Activated naive CD8-positive, alpha-beta T cell treated with anti-CD3 and anti-CD28 coated beads, Interleukin-2, amount 10 ng/mL, durations not matched to agents 7 days and 5 days (primary cell): ENCODE measurements around the gene ZNF324. TPM values are rescaled to one million over a fixed set of nuclear protein-coding genes. Genes with fewer than 3 reads are reported as not detected.
A peak's percentile ranks its signal among the peaks of the same experiment; 100 is the strongest.
"Not testable (repeated sequence)": the region's sequence is repeated elsewhere in the genome, so short reads cannot be mapped to it uniquely, and the experiment has no call there.

ENCODE experiments used
- ATAC-seq: fragments of 150-1000 bp; cut with Tn5 transposase; one replicate; pipeline ENCODE4 v1.10.0; 2021; ENCODE audit warnings: low read depth, moderate library complexity
- POLR2A ChIA-PET: fragments of 350-600 bp; sonication (Branson Sonifier 250); formaldehyde crosslinking; loops from one replicate; lab custom pipeline; 2021; ENCODE audit warnings: antibody characterized with exemption; lab: Charles Lee
- DNase-seq: peaks from one replicate; pipeline ENCODE4 v3.0.0; 2021
- H3K27ac Mint-ChIP-seq: one replicate; pipeline ENCODE4 v1.8.0; 2022; ENCODE audit warnings: mild to moderate bottlenecking, mixed read lengths
- H3K27me3 Mint-ChIP-seq: one replicate; pipeline ENCODE4 v1.8.0; 2022; ENCODE audit warnings: mild to moderate bottlenecking, moderate library complexity, mixed read lengths
- H3K36me3 Mint-ChIP-seq: one replicate; pipeline ENCODE4 v1.8.0; 2021; ENCODE audit warnings: mild to moderate bottlenecking, mixed read lengths
- H3K4me1 Mint-ChIP-seq: one replicate; pipeline ENCODE4 v1.8.0; 2021; ENCODE audit warnings: mixed read lengths
- H3K4me3 Mint-ChIP-seq: one replicate; pipeline ENCODE4 v1.8.0; 2022; ENCODE audit warnings: mild to moderate bottlenecking, moderate library complexity, mixed read lengths
- H3K9me3 Mint-ChIP-seq: one replicate; pipeline ENCODE4 v1.8.0; 2021; ENCODE audit warnings: mixed read lengths
- total RNA-seq, 2 experiments: library from RNA; stranded (reverse); gene quantifications; one replicate each; pipeline ENCODE4 v1.2.3, GENCODE V29; 2021

ZNF324 gene
- total RNA-seq, 2 experiments from 2014 or later = 18.0 to 18.5 TPM

DNA sequence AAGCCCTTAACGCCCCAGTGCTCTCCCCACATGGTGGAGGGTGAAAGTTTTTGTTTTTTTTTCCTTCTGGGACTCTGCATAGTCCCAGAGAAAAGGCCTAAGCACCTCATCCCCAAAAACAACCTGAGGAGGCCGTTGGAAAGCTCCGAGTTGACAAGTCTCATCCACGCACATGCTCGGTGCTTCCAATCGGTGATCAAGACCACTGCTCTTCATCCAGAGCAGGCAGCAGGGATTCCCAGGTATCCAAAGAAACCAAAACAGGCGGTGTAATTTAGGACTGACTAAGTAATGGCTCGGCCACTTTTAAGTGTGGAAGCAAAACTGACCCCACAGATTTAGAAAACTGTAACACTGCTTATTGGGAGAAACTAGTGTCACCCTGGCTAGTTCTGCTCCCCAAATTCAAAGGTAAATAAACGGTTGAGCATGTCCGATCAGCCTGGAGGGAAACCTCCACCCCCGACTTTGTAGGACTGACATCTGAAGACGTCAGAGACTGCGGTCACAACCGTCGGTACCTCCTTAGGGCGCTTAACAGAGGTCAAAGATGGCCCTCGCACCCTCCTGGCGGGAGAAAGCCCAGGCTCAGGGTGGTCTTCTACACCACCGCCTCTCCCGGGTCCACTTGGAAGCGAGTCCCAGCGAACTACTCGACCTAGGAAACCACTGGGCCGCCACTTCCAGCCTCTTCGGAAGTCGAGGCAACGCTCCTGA is 8.3 kb downstream of the ZNF324 start:
- peak overlapping the region; percentile 97 for H3K4me3 Mint-ChIP-seq
- peak overlapping the region; percentile 100 for H3K27ac Mint-ChIP-seq
- H3K27me3 Mint-ChIP-seq = no peaks in the 10 kb centered on the region
- peak; percentile 2 for ATAC-seq
- POLR2A ChIA-PET = interaction anchor here (1.0 to 2.4 kb wide), 9 partner anchors 8 to 128 kb away, joined by 3 to 11 read pairs (median 4); partner anchors contain the start of genes ZBTB45, ZNF324 and ZNF497
- H3K4me1 Mint-ChIP-seq = peaks cover 18% of the 10 kb centered on the region
- no peaks in the 10 kb centered on the region for H3K36me3 Mint-ChIP-seq
- DNase-seq = no peak
- no peaks in the 10 kb centered on the region for H3K9me3 Mint-ChIP-seq

GRCh38 chr19:58475714-58476497 is 9.0 kb downstream of the ZNF324 start, which contains the start of gene ZNF446:
ZNF446 (plus strand) TSS chr19:58476352; CDS start chr19:58477219, 867 bp downstream.
- peak within 1 kb of the TSS; percentile 100 for H3K27ac Mint-ChIP-seq
- POLR2A ChIA-PET = interaction anchor here (1.0 to 2.4 kb wide), 12 partner anchors 9 to 149 kb away, joined by 3 to 11 read pairs (median 4); partner anchors contain the start of genes ZBTB45, ZNF324, ZNF497 and ZSCAN22
- ATAC-seq (peak; percentile 89), DNase-seq (peak; percentile 98)
- no peaks in the 10 kb centered on the region for H3K9me3 Mint-ChIP-seq
- H3K4me3 Mint-ChIP-seq = peak within 1 kb of the TSS; percentile 97
- H3K27me3 Mint-ChIP-seq = no peaks in the 10 kb centered on the region
- H3K4me1 Mint-ChIP-seq = peaks cover 18% of the 10 kb centered on the region
- no peaks in the 10 kb centered on the region for H3K36me3 Mint-ChIP-seq

GRCh38 chr19:58476498-58477015 is 9.7 kb downstream of the ZNF324 start:
- peak overlapping the region; percentile 100 for H3K27ac Mint-ChIP-seq
- peak overlapping the region; percentile 97 for H3K4me3 Mint-ChIP-seq
- ATAC-seq (peak; percentile 5), DNase-seq (no peak)
- H3K27me3 Mint-ChIP-seq = no peaks in the 10 kb centered on the region
- H3K4me1 Mint-ChIP-seq = peaks cover 18% of the 10 kb centered on the region
- POLR2A ChIA-PET = interaction anchor here (0.6 to 2.4 kb wide), 10 partner anchors 9 to 150 kb away, joined by 3 to 10 read pairs (median 4); partner anchors contain the start of genes TRIM28, ZBTB45 and ZSCAN22
- no peaks in the 10 kb centered on the region for H3K36me3 Mint-ChIP-seq
- no peaks in the 10 kb centered on the region for H3K9me3 Mint-ChIP-seq

DNA sequence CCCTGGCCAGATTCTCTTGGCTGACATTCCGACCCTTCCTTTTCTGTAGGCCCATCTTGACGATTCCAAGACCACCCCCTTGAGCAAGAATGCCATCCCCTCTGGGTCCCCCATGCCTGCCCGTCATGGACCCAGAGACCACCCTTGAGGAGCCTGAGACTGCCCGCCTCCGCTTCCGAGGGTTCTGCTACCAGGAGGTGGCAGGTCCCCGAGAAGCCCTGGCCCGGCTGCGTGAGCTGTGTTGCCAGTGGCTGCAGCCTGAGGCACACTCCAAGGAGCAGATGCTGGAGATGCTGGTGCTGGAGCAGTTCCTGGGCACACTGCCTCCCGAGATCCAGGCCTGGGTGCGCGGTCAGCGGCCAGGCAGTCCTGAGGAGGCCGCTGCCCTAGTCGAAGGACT is 10.2 kb downstream of the ZNF324 start:
- no peak for ATAC-seq
- DNase-seq = no peak
- Mint-ChIP-seq H3K4me3 (peak overlapping the region; percentile 97), H3K27me3 (no peaks in the 10 kb centered on the region), H3K9me3 (no peaks in the 10 kb centered on the region), H3K36me3 (peaks cover 1% of the 10 kb centered on the region), H3K4me1 (peaks cover 19% of the 10 kb centered on the region), H3K27ac (peak overlapping the region; percentile 100)
- POLR2A ChIA-PET = interaction anchor here (1.0 to 2.4 kb wide), 6 partner anchors 10 to 150 kb away, joined by 3 to 7 read pairs (median 4); partner anchors contain the start of gene ZSCAN22

DNA sequence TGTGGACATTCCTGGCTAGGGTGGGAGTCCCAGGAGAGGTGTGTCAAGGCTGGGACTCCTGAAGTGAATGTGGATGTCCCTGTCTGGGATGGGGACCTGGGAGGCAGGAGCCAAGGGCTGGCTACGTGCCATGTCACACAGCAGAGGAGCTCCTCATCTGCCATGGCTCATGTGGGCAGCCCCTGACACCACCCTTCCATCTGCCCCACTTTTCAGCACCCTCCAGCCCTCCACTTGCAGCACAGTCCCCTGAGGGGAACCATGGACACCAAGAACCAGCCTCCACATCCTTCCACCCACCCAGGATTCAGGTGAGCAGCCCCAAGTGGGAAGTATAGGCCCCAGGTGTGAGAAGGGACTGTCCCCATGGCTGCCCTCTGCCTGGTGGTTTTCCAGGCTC is 11.0 kb downstream of the ZNF324 start:
- H3K4me3 Mint-ChIP-seq = no peak overlapping the region
- no peak for ATAC-seq
- no peaks in the 10 kb centered on the region for H3K9me3 Mint-ChIP-seq
- no peaks in the 10 kb centered on the region for H3K27me3 Mint-ChIP-seq
- H3K4me1 Mint-ChIP-seq = peaks cover 22% of the 10 kb centered on the region
- no peak for DNase-seq
- POLR2A ChIA-PET = no interaction called here
- H3K36me3 Mint-ChIP-seq = peaks cover 2% of the 10 kb centered on the region
- H3K27ac Mint-ChIP-seq = peak overlapping the region; percentile 51

DNA sequence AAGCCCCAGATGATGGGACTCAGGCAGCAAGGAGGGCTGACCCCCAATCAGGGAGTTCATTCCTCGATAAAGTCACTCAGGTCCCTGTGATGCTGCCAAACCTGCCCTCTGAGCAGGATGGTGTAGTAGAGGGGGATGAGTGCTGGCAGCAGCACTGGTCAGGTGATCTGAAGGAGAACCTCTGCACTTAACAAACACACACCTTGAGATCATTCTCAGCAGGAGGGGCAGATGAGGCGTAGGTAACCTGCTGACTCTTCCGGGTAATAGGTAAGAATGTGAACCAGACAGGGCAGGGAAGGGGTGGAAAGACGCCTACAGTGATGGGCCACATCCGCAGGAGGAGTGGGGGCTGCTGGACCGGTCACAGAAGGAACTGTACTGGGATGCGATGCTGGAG is 12.4 kb downstream of the ZNF324 start:
- no peak overlapping the region for H3K27ac Mint-ChIP-seq
- H3K9me3 Mint-ChIP-seq = no peaks in the 10 kb centered on the region
- no peak overlapping the region for H3K4me3 Mint-ChIP-seq
- H3K27me3 Mint-ChIP-seq = no peaks in the 10 kb centered on the region
- ATAC-seq (no peak), DNase-seq (no peak)
- peaks cover 4% of the 10 kb centered on the region for H3K36me3 Mint-ChIP-seq
- peaks cover 20% of the 10 kb centered on the region for H3K4me1 Mint-ChIP-seq
- POLR2A ChIA-PET = no interaction called here

GRCh38 chr19:58479736-58480480 is 13.0 kb downstream of the ZNF324 start:
- H3K27me3 Mint-ChIP-seq = no peaks in the 10 kb centered on the region
- H3K4me1 Mint-ChIP-seq = peaks cover 16% of the 10 kb centered on the region
- DNase-seq (no peak), ATAC-seq (no peak)
- POLR2A ChIA-PET = no interaction called here
- no peaks in the 10 kb centered on the region for H3K9me3 Mint-ChIP-seq
- no peak overlapping the region for H3K4me3 Mint-ChIP-seq
- H3K27ac Mint-ChIP-seq = no peak overlapping the region
- H3K36me3 Mint-ChIP-seq = peaks cover 4% of the 10 kb centered on the region

DNA sequence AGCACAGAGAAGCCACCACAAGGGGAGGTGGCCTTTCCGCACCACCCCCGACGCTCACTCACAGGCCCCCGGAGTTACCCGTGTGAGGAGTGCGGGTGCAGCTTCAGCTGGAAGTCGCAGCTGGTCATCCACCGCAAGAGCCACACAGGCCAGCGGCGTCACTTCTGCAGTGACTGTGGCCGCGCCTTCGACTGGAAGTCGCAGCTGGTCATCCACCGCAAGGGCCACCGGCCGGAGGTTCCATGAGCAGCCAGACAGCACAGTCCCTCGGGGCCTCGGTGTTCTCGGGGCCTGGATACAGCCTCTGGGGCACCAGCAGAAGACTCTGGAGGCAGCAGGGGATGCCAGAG is 13.6 kb downstream of the ZNF324 start:
- Mint-ChIP-seq H3K36me3 (peaks cover 4% of the 10 kb centered on the region), H3K4me3 (no peak overlapping the region)
- POLR2A ChIA-PET = no interaction called here

GRCh38 chr19:58480831-58481230 is 14.0 kb downstream of the ZNF324 start:
- Mint-ChIP-seq H3K4me3 (no peak overlapping the region), H3K9me3 (no peaks in the 10 kb centered on the region), H3K36me3 (peaks cover 4% of the 10 kb centered on the region), H3K27me3 (no peaks in the 10 kb centered on the region), H3K4me1 (peaks cover 12% of the 10 kb centered on the region), H3K27ac (no peak overlapping the region)
- DNase-seq (no peak), ATAC-seq (no peak)
- POLR2A ChIA-PET = interaction anchor here (0.8 kb wide), 1 partner anchor 18 kb away, joined by 3 read pairs; no protein-coding TSS in a partner anchor

More for the DNA sequence above, 13.6 kb downstream of the ZNF324 start:
- Mint-ChIP-seq H3K4me1 (peaks cover 12% of the 10 kb centered on the region), H3K27me3 (no peaks in the 10 kb centered on the region), H3K27ac (no peak overlapping the region), H3K9me3 (no peaks in the 10 kb centered on the region)
- ATAC-seq = no peak
- no peak for DNase-seq

GRCh38 chr19:58482372-58482771 is 15.5 kb downstream of the ZNF324 start:
- H3K27me3 Mint-ChIP-seq = no peaks in the 10 kb centered on the region
- H3K36me3 Mint-ChIP-seq = peaks cover 4% of the 10 kb centered on the region
- POLR2A ChIA-PET = no interaction called here
- no peaks in the 10 kb centered on the region for H3K9me3 Mint-ChIP-seq
- DNase-seq (no peak), ATAC-seq (no peak)
- peak overlapping the region; percentile 62 for H3K27ac Mint-ChIP-seq
- H3K4me1 Mint-ChIP-seq = peaks cover 6% of the 10 kb centered on the region
- no peak overlapping the region for H3K4me3 Mint-ChIP-seq

DNA sequence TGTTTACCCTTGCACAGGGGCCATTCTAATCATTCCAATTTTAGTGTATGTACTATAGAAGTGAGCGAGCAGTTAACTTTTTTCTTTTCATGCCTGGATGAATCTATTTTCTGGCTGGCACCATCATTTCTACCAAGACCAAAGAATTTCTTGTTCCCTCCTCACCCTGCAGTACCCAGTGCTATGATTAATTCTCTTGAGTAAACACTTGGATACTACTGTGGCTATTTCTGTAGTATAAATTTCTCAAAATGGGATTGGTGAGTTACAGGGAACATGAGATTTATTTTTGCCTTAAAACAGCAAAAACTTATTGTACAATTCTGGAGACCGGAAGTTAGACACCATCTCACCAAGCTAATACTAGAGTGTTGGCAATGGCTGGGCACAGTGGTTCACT is 16.9 kb downstream of the ZNF324 start:
- H3K4me1 Mint-ChIP-seq = peaks cover 3% of the 10 kb centered on the region
- no peak for DNase-seq
- H3K27me3 Mint-ChIP-seq = no peaks in the 10 kb centered on the region
- peaks cover 4% of the 10 kb centered on the region for H3K36me3 Mint-ChIP-seq
- H3K27ac Mint-ChIP-seq = no peak overlapping the region
- no peak overlapping the region for H3K4me3 Mint-ChIP-seq
- ATAC-seq = no peak
- no peaks in the 10 kb centered on the region for H3K9me3 Mint-ChIP-seq
- POLR2A ChIA-PET = no interaction called here

DNA sequence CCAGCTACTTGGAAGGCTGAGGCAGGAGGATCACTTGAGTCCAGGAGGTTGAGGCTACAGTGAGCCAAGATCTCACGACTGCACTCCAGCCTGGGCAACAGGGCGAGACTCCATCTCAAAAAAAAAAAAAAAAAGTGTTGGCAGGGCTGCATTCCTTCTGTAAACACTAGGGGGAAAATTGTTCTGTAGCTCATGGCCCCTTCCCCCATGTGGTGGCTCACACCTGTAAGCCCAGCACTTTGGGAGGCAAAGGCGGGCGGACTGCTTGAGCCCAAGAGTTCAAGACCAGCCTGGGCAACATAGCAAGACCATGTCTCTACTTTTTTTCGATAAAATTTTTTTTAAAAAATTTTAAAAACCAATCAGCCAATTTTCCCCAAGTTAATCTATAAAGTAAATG is 17.5 kb downstream of the ZNF324 start:
- H3K4me1 Mint-ChIP-seq, POLR2A ChIA-PET, H3K9me3 Mint-ChIP-seq, H3K27me3 Mint-ChIP-seq, H3K36me3 Mint-ChIP-seq, DNase-seq, ATAC-seq, H3K27ac Mint-ChIP-seq, H3K4me3 Mint-ChIP-seq: not testable (repeated sequence)

GRCh38 chr19:58491393-58491792 is 24.5 kb downstream of the ZNF324 start:
- ATAC-seq = no peak
- POLR2A ChIA-PET = no interaction called here
- no peak overlapping the region for H3K4me3 Mint-ChIP-seq

More at GRCh38 chr19:58491393-58491792, 24.5 kb downstream of the ZNF324 start:
- Mint-ChIP-seq H3K36me3 (no peaks in the 10 kb centered on the region), H3K27ac (no peak overlapping the region), H3K4me1 (peaks cover 5% of the 10 kb centered on the region), H3K9me3 (no peaks in the 10 kb centered on the region), H3K27me3 (no peaks in the 10 kb centered on the region)
- DNase-seq = no peak
